Smooth muscle cell (in vitro differentiated cells): ENCODE measurements around the gene SULF2. TPM values are rescaled to one million over a fixed set of nuclear protein-coding genes. Genes with fewer than 3 reads are reported as not detected.

Experiments used
- DNase-seq: peaks from one replicate; lab custom pipeline; 2025; ENCODE audit not compliant: unreplicated experiment; lab: John Stamatoyannopoulos, UW
- H2AFZ ChIP-seq: fragments of 200-600 bp; sonication (generic); 2 replicates; pipeline ENCODE4 v1.6.0; 2016; ENCODE audit warnings: antibody characterized with exemption, low read depth, mild to moderate bottlenecking
- H3F3A ChIP-seq: fragments of 200-600 bp; sonication (generic); 2 replicates; pipeline ENCODE4 v1.6.0; 2017; ENCODE audit warnings: antibody characterized with exemption, low read depth
- H3K27ac ChIP-seq: fragments of 200-600 bp; sonication (generic); 2 replicates; pipeline ENCODE4 v1.5.1; 2016; ENCODE audit warnings: low read depth, mild to moderate bottlenecking
- H3K27me3 ChIP-seq: fragments of 200-600 bp; sonication (generic); 2 replicates; pipeline ENCODE4 v1.6.1; 2016; ENCODE audit warnings: low read depth, mild to moderate bottlenecking
- H3K36me3 ChIP-seq: fragments of 200-600 bp; sonication (generic); 2 replicates; pipeline ENCODE4 v1.5.1; 2016; ENCODE audit warnings: low read depth
- H3K4me1 ChIP-seq: fragments of 200-600 bp; sonication (generic); 2 replicates; pipeline ENCODE4 v1.5.1; 2016; ENCODE audit warnings: low read depth
- H3K4me2 ChIP-seq: fragments of 200-600 bp; sonication (generic); 2 replicates; pipeline ENCODE4 v1.6.0; 2016; ENCODE audit warnings: mild to moderate bottlenecking
- H3K4me3 ChIP-seq: fragments of 200-600 bp; sonication (generic); 2 replicates; pipeline ENCODE4 v1.5.1; 2016; ENCODE audit warnings: mild to moderate bottlenecking
- H3K79me2 ChIP-seq: fragments of 200-600 bp; sonication (generic); 2 replicates; pipeline ENCODE4 v1.6.0; 2016; ENCODE audit warnings: low read depth, mild to moderate bottlenecking
- H3K9ac ChIP-seq: fragments of 200-600 bp; sonication (generic); 2 replicates; pipeline ENCODE4 v1.6.0; 2016; ENCODE audit warnings: low read depth
- H3K9me3 ChIP-seq: fragments of 200-600 bp; sonication (generic); replicated peaks from 2 replicates; pipeline ENCODE4 v1.5.1; 2016; ENCODE audit warnings: low read depth
- H4K20me1 ChIP-seq: fragments of 200-600 bp; sonication (generic); 2 replicates; pipeline ENCODE4 v1.6.0; 2016; ENCODE audit warnings: low read depth
- CTCF ChIP-seq: fragments of 200-600 bp; sonication (generic); IDR thresholded peaks from 2 replicates; pipeline ENCODE4 v1.5.1; 2017; ENCODE audit warnings: borderline replicate concordance, mild to moderate bottlenecking, antibody characterized with exemption; ENCODE audit not compliant: insufficient read depth, poor library complexity, severe bottlenecking
- WGBS: methylation state at CpG from one replicate; pipeline ENCODE4 v1.1.7; 2016; ENCODE audit warnings: low lambda C conversion rate; 5-methylcytosine and 5-hydroxymethylcytosine counted together
- polyA plus RNA-seq: library from polyadenylated mRNA; unstranded; fragments of >200 nt; fragmentation: Nextera tagmentation; extraction: Ambion mirVana; gene quantifications from 2 replicates; pipeline ENCODE4 v1.2.1, GENCODE V29; 2016
- total RNA-seq: library from RNA; depleted of rRNA; stranded (reverse); fragments of >200 nt; gene quantifications from 2 replicates; pipeline ENCODE4 v1.2.3, GENCODE V29; 2014

The SULF2 gene
- total and polyA plus RNA-seq, 2 experiments from 2014 or later = 109 to 144 TPM

- Histone ChIP-seq H3K36me3 (no peaks in the 10 kb centered on the region), H3K27me3 (no peaks in the 10 kb centered on the region)
- WGBS = 97% methylated on average over 23 of the region's 23 CpGs
Observed at GRCh38 chr20:47668313-47669151, 116.7 kb downstream of the SULF2 start.

GRCh38 chr20:47667531-47668312 lies 117.6 kb downstream of the SULF2 start:
- no peak for TF ChIP-seq CTCF
- H3K36me3 ChIP-seq = no peaks in the 10 kb centered on the region
- no peak overlapping the region for H3K4me2 ChIP-seq
- 95% methylated on average over 19 of the region's 19 CpGs for WGBS
- H3K4me3 ChIP-seq = no peak overlapping the region
- no peak for DNase-seq
- H2AFZ ChIP-seq = no peak overlapping the region
- H3K9me3 ChIP-seq = no peaks in the 10 kb centered on the region
- no peaks in the 10 kb centered on the region for H3F3A ChIP-seq
- no peaks in the 10 kb centered on the region for H3K79me2 ChIP-seq
- H3K27ac ChIP-seq = no peak overlapping the region
- peaks cover 4% of the 10 kb centered on the region for H3K4me1 ChIP-seq
- no peak overlapping the region for H3K9ac ChIP-seq
- H4K20me1 ChIP-seq = no peaks in the 10 kb centered on the region
- H3K27me3 ChIP-seq = no peaks in the 10 kb centered on the region

More at GRCh38 chr20:47668313-47669151, 116.7 kb downstream of the SULF2 start:
- DNase-seq = no peak
- no peaks in the 10 kb centered on the region for H3K79me2 ChIP-seq
- no peak overlapping the region for H3K27ac ChIP-seq
- H4K20me1 ChIP-seq = no peaks in the 10 kb centered on the region
- no peaks in the 10 kb centered on the region for H3K9me3 ChIP-seq
- no peak for TF ChIP-seq CTCF
- peaks cover 4% of the 10 kb centered on the region for H3K4me1 ChIP-seq
- H2AFZ ChIP-seq = no peak overlapping the region
- no peaks in the 10 kb centered on the region for H3F3A ChIP-seq
- H3K4me2 ChIP-seq = no peak overlapping the region
- H3K9ac ChIP-seq = no peak overlapping the region
- no peak overlapping the region for H3K4me3 ChIP-seq

- H2AFZ ChIP-seq = no peak overlapping the region
- H3F3A ChIP-seq = no peaks in the 10 kb centered on the region
- no peak overlapping the region for H3K4me3 ChIP-seq
- H3K9me3 ChIP-seq = no peaks in the 10 kb centered on the region
- no peaks in the 10 kb centered on the region for H3K36me3 ChIP-seq
- WGBS = 93% methylated on average over 5 of the region's 5 CpGs
- H3K79me2 ChIP-seq = no peaks in the 10 kb centered on the region
- TF ChIP-seq CTCF = no peak
- DNase-seq = no peak
- no peaks in the 10 kb centered on the region for H4K20me1 ChIP-seq
- peaks cover 4% of the 10 kb centered on the region for H3K4me1 ChIP-seq
- no peaks in the 10 kb centered on the region for H3K27me3 ChIP-seq
- H3K27ac ChIP-seq = no peak overlapping the region
- H3K9ac ChIP-seq = no peak overlapping the region
- H3K4me2 ChIP-seq = no peak overlapping the region
Observed at GRCh38 chr20:47667086-47667485, 118.2 kb downstream of the SULF2 start.
